ENCODE results near the gene TRIM46.

TRIM46 gene

GRCh38 chr1:155174324-155175280 lies 953 bp downstream of the TRIM46 start:
- DNase-seq = peak; percentile 72

GRCh38 chr1:155175281-155175926 lies 1.8 kb downstream of the TRIM46 start:
- peak; percentile 53 for DNase-seq

- peak; percentile 62 for DNase-seq
These were observed 2.3 kb downstream of the TRIM46 start for GRCh38 chr1:155175927-155176371.

GRCh38 chr1:155176544-155177071 lies 3.0 kb downstream of the TRIM46 start:
- DNase-seq = peak; percentile 95

DNA sequence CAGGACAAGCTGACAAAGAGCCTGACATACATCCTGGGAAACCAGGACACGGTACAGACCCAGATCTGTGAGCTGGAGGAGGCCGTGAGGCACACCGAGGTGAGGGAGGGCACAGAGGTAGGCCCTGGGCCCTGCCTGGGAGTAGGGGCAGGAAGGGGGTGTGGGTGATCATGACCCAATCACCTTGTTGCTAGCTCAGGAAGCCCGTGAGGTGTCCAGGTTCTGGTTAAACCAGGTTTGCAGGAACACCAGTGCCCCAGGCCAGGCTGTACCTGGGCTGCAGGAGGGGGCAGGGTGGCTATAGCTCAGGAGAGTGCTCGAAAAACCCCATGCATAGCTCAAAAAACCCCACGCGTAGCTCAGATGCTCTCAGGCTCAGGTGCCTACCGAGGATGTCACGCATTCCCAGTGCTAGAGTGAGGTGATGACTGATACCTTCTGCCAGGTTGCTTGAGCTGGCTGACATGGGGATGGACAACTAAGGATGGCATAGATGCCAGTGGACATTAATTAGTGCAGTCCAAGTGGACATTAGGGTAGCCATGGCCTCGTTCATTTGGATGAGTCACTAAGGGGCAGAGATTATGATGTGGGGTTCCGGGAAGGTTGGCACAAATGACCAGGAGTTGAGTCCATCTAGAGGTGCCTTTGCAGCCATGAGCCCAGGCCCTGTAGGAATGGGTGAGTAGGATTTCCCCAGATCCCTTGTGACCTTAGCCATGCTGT lies 3.7 kb downstream of the TRIM46 start:
- DNase-seq = peak; percentile 44

GRCh38 chr1:155177918-155178281 lies 4.3 kb downstream of the TRIM46 start:
- peak; percentile 48 for DNase-seq

GRCh38 chr1:155178441-155179111 lies 4.9 kb downstream of the TRIM46 start:
- DNase-seq = no peak

DNA sequence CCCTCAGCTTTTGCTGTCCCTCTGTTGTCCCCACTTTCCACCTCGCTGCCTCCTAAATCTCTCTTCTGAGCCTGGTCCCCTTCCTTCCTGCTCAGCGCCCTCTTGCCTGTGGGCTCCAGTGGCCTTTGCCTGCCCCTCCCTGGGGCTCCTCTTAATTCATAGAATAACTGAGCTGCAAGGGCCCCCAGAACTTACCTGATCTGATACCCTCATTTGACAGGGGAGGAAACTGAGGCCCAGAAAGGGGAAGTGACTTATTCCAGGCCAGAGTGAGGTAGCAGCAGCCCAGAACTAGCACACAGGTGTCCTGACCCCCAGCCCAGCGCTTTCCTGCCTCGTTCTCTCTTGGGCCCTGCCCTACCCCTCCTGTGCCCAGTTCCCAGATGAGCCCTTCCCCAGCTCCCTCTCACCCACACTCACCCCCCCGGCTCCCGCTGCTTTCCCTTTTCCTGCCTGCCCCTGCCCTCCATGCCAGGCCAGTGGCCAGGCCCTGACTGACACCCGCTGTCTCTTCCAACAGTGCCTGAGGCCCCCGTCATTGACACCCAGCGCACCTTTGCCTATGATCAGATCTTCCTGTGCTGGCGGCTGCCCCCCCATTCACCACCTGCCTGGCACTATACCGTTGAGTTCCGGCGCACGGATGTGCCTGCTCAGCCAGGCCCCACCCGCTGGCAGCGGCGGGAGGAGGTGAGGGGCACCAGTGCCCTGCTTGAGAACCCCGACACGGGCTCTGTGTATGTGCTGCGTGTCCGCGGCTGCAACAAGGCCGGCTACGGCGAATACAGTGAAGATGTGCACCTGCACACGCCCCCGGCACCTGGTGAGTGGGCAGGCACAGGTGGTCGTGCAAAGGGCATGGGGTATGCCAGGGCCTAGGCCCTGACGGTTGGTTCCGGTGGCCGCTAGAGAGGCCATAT lies 5.7 kb downstream of the TRIM46 start:
- DNase-seq = peak; percentile 46

- DNase-seq = no peak
These were observed 7.9 kb downstream of the TRIM46 start for GRCh38 chr1:155181371-155182051.

DNA sequence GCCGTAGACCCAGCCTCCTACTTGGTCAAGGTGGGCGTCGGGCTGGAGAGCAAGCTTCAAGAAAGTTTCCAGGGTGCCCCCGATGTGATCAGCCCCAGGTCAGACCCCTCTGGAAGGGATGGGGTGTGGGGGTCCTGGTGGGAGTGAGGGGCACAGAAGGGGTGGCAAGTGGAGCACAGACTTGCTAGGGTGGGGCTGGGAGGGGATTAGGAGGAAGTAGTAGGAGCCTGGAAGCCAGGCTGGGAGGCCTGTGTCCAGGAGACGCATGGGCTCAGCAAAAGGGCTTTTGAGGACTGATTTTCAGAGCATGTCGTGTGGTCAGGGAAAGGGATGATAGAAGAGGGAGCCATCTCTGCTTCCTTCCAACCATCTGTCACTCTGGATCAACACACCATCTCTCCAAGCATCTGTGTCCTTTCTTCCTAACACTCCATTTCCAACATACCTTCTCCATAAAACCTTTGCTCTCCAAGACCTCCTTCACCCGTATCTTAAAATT lies 8.5 kb downstream of the TRIM46 start:
- DNase-seq = no peak

GRCh38 chr1:155183775-155184221 lies 10.1 kb downstream of the TRIM46 start:
- DNase-seq = no peak

- DNase-seq = no peak
These were observed 10.7 kb downstream of the TRIM46 start for GRCh38 chr1:155184351-155184811.

DNA sequence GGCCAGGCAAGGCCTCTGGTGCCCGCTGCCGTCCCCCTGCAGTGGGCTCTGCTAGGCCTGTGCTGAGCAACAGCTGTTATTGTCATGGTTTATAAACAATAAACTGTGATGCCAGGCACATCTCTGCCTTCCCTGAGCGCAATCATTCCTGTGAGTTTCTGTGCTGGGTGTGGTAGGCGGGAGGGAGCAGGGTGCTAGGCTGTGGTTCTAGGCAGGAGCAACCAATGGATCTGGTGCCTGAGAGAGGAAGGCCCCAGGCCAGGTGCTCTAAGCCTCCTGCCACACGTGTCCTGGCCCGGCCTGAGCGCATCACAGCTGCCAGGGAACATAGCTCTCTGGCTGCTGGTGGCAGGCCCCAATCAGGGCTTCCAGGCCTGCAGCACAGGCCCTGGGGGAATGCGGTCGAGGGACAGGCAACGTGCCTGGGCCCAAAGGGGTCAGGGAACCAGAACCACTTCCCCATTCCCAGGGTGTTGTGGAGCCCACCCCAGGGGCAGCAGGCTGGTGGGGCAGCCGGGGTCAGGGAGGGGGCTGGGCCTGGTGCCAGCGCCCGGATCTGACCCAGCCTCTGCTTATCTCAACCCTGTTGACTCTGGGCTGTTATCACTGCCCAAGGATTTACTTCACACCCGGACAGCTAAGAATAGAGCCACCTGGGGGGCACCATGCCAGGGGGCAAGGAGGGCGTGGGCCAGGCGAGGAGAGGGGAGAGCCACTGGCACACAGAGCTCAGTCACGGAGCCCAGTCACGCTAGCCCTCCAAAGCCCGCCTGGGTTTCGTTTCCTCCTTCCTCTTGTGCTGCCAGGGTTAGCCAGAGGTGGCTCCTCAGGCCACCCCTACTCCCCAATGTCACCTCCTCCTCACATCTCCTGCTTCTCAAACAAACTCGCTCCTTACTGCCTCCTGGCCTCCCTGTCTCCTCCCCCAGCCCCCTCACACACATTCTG lies 11.5 kb downstream of the TRIM46 start:
- DNase-seq = no peak

- no peak for DNase-seq
These were observed 12.1 kb downstream of the TRIM46 start for GRCh38 chr1:155185783-155186066.

DNA sequence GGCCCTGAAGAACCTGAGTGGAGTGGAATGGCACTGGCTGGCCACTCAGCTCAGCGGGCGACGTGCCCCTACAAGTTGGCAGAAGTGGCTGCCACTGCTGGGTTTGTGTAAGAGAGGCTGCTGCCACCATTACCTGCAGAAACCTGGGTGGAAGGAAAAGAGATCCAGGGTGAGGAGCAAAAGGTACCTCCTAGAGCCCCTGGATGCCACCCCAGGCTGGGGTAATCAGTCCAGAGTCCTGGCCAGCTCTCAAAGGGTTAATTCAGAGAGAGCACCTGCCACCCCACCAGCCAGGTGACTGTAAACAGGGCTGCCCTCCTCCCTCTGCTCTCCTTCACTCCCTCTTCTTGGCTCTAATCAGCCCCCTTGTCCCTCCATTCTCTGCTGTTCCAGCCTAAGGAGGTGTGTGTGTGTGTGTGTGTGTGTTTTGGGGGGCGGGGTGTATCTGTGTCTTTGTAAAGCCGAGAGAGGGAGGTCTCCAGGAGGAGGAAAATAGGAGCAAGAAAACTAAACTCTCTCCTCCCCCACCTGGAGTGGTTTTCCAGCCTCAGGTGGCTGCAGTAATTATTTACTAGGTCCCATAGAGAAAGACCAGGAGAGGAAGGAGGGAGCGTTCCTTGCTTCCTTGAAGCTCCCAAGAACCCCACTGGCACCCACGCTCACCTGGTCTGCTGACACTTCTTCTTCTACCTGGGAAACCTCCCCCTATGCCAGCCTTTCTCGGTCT lies 12.6 kb downstream of the TRIM46 start:
- DNase-seq = no peak

DNA sequence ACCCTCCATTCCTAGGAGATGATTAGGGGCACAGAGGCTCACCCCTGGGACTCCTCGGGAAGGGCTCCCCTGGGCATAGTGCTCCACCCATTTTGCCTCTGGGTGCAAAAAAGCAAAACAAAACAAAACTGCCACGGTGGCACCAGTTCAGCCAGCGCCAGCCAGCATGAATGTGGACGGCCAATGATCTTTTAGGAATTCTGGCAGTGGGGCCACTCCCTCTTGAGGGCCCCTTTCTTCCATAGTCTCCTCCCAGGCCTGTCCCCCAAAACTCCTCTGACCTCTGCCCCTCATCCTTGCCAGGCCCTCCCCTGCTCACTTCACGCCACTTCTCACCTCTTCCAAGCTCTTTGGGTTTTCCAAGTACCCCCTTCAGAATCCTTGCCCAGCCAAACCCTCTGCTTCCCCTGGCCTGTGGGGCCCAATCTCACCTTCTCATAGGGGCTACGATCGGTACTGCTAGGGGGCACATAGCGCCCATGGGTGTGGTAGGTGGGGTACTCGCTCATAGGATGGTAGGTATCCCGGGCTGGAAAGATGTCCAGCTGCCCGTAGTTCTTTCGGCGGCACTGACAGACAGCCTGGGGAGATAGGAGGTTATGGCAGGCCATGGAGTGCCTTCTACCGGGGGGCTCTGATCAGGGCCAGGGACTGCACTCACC lies 13.3 kb downstream of the TRIM46 start:
- DNase-seq = no peak

- no peak for DNase-seq
These were observed 13.8 kb downstream of the TRIM46 start for GRCh38 chr1:155187456-155187891.

- DNase-seq = no peak
These were observed 14.6 kb downstream of the TRIM46 start for GRCh38 chr1:155188268-155188667.
